Fibroblast of upper back skin (primary cell): ENCODE data around the gene ACTR3.
A peak's percentile ranks its signal among the peaks of the same experiment; 100 is the strongest.
"Not testable (repeated sequence)": the region's sequence is repeated elsewhere in the genome, so short reads cannot be mapped to it uniquely, and the experiment has no call there.

Experiments used
- DNase-seq: peaks from one replicate; pipeline ENCODE4 v3.0.0-alpha.2; 2013

The ACTR3 gene

DNA sequence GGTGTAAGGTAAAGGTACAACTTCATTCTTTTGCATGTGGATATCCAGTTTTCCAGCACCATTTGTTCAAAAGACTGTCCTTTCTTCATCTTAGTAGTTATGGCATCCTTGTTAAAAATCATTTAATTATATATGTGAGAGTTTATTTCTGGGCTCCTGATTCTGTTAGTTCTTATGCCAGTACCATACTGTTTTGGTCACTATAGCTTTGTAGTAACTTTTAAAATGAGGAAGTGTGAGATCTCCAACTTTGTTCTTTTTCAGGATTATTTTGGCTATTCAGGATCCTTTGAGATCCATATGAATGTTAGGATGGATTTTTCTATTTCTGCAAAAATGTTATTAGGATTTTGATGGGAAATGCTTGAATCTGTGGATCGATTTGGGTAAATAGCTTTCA, 16.8 kb downstream of the ACTR3 start:
- DNase-seq: no peak

GRCh38 chr2:113907297-113907696, 17.4 kb downstream of the ACTR3 start:
- DNase-seq: no peak

DNA sequence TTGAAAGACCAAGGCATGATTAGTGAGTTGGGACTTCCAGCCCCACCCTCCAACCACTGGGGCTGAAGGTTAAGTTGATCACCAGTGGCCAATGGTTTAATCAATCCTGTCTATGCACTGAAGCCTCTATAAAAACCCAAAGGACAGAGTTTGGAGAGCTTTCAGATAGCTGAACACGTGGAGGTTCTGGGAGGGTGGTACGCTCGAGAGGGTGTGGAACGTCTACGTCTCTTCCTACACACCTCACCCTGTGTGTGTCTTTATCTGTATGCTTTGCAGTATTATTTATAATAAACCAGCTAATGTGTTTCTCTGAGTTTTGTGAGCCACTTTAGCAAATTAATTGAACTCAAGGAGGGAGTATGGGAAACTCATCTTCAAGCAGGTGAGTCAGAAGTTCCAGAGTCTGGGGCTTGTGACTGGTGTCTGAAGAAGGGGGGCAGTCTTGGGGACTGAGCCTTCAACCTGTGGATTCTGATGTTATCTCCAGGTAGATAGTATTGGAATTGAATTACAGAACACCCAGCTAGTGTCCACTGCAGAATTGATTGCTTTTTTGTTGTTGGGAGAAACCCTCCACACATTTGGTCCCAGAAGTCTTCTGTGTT, 20.3 kb downstream of the ACTR3 start:
- DNase-seq: no peak

GRCh38 chr2:113910967-113911678, 21.2 kb downstream of the ACTR3 start:
- DNase-seq: no peak

- DNase-seq: no peak
Measured at GRCh38 chr2:113915082-113915819, 25.4 kb downstream of the ACTR3 start.

DNA sequence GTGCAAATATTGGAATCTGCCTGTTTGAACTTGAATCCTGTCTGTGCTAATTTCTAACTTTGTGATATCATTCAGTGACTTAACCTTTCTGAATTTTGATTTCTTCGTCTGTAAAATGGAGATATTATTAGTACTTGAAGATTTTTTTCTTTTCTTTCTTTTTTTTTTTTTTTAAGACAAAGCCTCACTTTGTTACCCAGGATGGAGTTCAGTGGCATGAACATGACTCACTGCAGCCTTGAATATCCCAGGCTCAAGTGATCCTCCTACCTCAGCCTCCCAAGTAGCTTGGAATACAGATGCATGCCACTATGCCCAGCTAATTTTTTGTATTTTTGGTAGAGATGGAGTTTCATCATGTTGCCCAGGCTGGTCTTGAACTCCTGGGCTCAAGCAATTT, 28.3 kb downstream of the ACTR3 start:
- no peak for DNase-seq

DNA sequence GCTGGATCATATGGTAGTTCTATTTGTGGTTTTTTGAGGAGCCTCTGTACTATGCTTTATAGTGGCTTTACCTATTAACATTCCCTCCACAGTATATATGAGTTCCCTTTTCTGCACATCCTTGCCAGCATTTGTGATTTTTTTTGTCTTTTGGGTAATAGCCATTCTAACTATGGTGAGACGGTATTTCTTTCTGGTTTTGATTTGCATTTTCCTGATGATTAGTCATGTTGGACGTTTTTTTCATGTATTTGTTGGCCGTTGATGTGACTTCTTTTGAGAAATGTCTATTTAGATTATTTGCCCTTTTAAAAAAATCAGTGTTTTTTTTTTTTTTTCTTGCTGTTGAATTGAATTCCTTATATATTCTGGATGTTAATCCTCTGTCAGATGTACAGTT, 31.1 kb downstream of the ACTR3 start:
- peak; percentile 30 for DNase-seq

GRCh38 chr2:113922335-113922734, 32.4 kb downstream of the ACTR3 start:
- DNase-seq: no peak

DNA sequence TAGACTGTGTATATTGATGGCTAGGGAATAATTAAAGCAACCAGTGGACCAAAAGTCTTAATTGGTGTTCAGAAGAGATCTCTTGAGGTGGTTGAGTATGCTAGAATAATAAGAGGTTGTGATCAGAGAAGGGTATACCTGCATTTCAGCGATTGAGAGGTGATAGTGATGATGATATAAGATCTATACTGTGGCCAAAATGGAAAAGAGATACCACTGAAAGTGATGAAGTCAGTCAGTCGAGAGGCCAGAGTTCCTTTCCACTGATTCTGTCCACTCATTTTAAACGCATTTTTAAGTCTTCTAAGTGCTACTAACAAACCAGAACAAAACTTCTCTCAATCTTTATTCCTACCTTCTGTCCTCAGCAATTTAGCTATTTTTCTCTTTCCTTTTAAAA, 32.9 kb downstream of the ACTR3 start:
- DNase-seq: no peak

DNA sequence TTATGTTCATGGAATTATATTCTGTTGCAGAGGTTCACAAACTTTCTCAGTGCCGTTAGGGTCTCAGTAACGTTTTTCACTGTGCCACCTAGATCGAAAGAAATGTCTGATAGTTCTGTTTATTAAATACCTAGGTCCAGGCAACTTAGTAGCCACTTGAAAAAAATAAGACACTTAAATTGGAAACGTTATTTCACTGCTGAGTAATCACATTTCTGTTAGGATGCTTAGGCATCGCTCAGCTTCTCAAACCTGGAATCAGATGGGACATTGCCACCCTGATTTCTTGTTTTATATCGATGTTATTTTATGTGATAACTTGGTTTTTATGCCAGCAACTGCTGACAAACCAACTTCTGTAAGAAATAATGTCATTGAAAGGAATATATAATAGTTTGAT, 36.0 kb downstream of the ACTR3 start:
- no peak for DNase-seq

- DNase-seq: no peak
Measured at GRCh38 chr2:113926314-113926713, 36.4 kb downstream of the ACTR3 start.

DNA sequence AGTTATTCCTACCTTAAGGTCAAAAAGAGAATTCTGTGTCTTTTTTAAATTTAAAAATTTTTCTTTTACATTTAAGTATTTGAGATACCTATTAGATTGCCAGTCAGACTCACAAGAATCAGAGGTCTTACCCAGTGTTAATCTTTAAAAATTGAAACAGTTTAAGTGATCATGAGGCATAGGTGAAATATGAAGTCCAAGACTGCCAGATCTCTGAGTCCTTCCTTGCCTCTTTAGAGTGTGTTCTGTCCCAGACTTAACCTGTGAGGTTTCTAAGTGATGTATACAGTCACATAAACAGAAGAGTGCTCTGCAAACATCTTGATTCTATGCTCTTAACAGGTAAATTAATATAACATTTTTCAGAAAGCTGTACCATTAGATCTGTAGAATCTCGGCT, 40.6 kb downstream of the ACTR3 start:
- peak; percentile 5 for DNase-seq

- DNase-seq: no peak
Measured at GRCh38 chr2:113937501-113937900, 47.6 kb downstream of the ACTR3 start.

DNA sequence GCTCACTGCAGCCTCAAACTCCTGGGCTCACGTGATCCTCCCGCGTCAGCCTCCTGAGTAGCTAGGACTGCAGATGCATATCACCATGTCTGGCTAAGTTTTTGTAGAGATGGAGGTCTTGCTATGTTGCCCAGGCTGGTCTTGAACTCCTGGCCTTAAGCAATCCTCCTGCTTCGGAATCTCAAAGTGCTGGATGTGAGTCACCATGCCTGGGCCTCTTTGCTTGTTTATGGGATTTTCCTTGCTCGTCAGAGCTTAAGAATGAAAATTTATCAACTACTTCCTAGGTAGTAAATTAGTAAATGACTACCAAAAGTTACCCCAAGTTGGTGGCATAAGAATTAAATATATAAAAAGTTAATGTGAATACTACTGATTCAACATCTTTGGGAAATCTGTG, 51.0 kb downstream of the ACTR3 start:
- DNase-seq: no peak

DNA sequence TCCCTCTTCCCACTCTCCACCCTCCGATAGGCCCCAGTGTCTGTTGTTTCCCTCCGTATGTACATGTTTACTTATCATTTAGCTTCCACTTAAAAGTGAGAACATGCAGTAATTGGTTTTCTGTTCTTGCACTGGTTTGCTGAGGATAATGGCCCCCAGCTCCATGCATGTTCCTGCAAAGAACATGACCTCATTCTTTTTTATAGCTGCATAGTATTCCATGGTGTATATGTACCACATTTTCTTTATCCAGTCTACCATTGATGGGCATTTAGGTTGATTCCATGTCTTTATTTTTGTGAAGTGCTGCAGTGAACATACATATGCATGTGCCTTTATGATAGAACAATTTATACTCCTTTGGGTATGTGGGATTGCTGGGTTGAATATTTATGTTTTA, 55.9 kb downstream of the ACTR3 start:
- DNase-seq: not testable (repeated sequence)

- DNase-seq: not testable (repeated sequence)
Measured at GRCh38 chr2:113950906-113951305, 61.0 kb downstream of the ACTR3 start.

DNA sequence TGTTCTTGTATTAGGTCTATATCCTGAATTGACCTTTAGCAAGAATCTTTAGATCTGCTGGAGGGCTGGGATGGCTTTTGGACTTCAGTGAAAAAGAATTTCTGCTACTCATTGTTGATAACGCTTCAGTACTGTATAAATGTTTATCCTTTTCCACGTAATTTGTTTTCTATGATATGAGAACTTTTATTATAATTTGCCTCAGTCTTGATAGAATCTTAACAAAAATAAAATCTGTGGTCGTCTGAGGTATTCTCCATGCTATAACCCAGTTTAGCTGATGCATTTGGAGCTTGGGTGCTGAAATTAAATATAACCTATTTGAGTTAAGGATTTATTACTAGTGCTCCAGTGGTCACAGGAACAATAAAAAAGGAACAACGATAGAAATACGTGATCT, 71.1 kb downstream of the ACTR3 start:
- DNase-seq: no peak

DNA sequence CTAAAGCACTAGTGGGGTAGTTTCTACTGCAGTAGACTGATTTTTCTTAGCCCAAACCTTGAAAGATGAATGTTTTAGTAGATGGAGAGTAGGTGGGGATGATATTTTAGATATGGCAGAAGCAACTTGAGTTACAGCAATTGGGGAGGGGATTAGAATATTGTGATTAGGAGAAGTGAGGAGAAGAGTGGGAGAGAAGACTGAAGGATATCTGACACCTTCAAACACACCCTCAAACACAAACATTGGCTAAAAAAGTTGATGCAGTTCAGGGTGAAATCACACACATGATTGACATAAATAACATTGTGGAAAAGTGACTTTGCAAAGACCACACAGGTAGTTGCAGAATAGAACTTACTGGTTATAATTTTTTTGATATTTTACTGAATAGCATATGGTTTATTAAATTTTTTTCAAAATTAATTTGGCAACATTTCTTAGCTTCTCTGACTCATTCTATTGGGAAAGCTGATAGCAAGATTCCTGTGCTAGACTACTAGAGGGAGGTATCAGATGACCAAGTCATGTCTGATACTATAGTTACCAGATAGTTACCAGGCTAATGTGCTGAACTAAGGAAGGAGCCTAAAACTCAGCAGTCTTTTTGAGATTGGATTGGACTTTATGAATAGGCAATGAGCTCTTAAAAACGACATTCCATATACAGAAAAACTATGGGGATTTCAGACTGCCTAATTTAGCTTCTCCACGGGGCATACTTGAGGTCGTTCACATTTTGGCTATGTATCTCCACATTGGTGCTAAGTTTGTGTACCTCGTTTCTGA, 73.0 kb downstream of the ACTR3 start:
- DNase-seq: peak; percentile 61

- DNase-seq: no peak
Measured at GRCh38 chr2:113963965-113964364, 74.1 kb downstream of the ACTR3 start.

DNA sequence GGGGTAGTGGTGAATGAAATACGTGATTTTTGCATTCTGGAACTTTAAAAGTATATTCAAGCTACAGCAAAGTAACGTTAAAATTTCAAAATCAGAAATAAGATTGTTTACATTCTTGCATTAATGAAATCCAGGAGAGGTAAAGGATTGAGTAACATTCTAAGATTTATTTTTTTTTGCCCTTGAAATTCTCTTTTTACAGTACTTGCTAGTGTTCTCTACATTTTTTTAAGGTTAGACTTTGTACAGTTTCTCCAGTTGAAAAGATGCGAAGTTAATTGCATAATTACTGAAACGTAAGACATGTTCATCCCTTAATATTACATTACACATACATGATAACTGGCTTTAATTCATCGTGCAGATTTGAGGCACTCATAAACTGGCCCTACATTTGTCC, 74.5 kb downstream of the ACTR3 start:
- no peak for DNase-seq

DNA sequence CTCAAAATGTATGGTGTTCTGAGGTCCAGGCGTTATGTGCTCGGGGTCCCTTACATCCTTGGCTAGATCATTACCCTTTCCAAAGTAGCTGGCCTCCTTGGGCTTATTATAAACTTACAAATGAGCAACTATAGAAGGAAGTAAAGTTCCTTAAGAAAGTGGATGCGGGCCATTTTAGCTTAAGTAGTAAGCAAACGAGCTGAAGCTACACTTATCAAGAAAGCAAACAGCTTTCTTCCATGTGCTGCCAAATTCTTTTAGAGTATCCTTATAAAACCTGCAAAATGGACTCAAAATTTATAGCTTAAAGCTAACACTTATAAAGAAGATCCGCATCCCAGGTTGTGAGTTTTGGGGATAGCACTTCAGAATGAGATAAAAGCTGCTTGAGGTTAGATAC, 75.3 kb downstream of the ACTR3 start:
- DNase-seq: no peak

- peak; percentile 30 for DNase-seq
Measured at GRCh38 chr2:113965644-113966043, 75.8 kb downstream of the ACTR3 start.

DNA sequence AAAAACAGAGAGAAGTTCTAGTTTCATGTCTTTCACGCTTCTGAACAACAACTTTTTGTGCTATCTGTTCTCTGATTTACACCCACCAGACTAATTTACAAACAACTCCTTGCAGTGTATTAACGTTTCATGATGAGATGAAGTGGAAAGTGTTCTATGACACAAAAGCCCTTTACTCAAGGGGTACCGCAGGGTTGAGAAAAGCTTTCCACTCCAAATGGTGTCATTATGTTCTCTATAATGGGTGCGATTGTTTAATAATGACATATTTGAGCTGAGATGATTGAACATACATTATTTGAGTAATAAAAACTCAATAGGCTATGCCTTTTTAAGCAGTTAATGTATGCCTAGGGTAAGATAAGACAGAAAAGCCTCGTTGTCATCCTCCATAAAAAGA, 76.3 kb downstream of the ACTR3 start:
- no peak for DNase-seq
